A673 (cell line): Measurements from ENCODE around the gene CAVIN3.

Experiments
- CTCF ChIP-seq: fragments of 300-800, 200-600 bp; sonication (generic); conservative IDR thresholded peaks from 2 replicates; pipeline ENCODE4 v1.5.1; 2017; ENCODE audit warnings: low read depth, mild to moderate bottlenecking, antibody characterized with exemption, low read length, moderate library complexity, mixed read lengths
- EZH2 ChIP-seq: fragments of 200-600 bp; sonication (generic); IDR thresholded peaks from 2 replicates; pipeline ENCODE4 v1.6.1; 2017; ENCODE audit warnings: borderline replicate concordance, low read depth, mild to moderate bottlenecking, mixed read lengths, antibody characterized with exemption, low read length; ENCODE audit not compliant: poor library complexity, severe bottlenecking

GRCh38 chr11:6356503-6357055 lies 36.3 kb upstream of the CAVIN3 start:
- TF ChIP-seq CTCF (no peak), EZH2 (no peak)
